PC-9 (cell line): Measurements from ENCODE around the gene MBP. TPM values are rescaled to one million over a fixed set of nuclear protein-coding genes. Genes with fewer than 3 reads are reported as not detected.
A peak's percentile ranks its signal among the peaks of the same experiment; 100 is the strongest.

ENCODE experiments used
- BruUV-seq: library from RNA; stranded (reverse); fragments of 400-500 nt; replicated peaks from 2 replicates; lab custom pipeline; 2021; lab: Mats Ljungman, UMichigan
- CTCF ChIA-PET: fragments of 300-600 bp; sonication (Branson Sonifier 250); formaldehyde crosslinking; loops from one replicate; lab custom pipeline; 2022; ENCODE audit warnings: antibody characterized with exemption; lab: Charles Lee
- POLR2A ChIA-PET: fragments of 300-600 bp; sonication (Branson Sonifier 250); formaldehyde crosslinking; loops from one replicate; lab custom pipeline; 2022; ENCODE audit warnings: antibody characterized with exemption; ENCODE audit not compliant: unreplicated experiment; lab: Charles Lee
- DNase-seq, 2 experiments: peaks; one replicate each; pipeline versions ENCODE4 v3.0.0 to v3.0.0-alpha.2; 2015 to 2022; ENCODE audit warnings: mixed read lengths in 1 of 2
- H2AFZ ChIP-seq: fragments of 200-600 bp; sonication (generic); 2 replicates; pipeline ENCODE4 v1.8.1; 2017; ENCODE audit warnings: antibody characterized with exemption
- H3F3A ChIP-seq: fragments of 200-600 bp; sonication (generic); 2 replicates; pipeline ENCODE4 v1.8.1; 2017; ENCODE audit warnings: antibody characterized with exemption, mild to moderate bottlenecking, low read depth; ENCODE audit not compliant: insufficient read depth
- H3K27ac ChIP-seq: fragments of 200-600 bp; sonication (generic); 2 replicates; pipeline ENCODE4 v1.6.1; 2016; ENCODE audit warnings: mixed run types
- H3K27me3 ChIP-seq: fragments of 200-600 bp; sonication (generic); 2 replicates; pipeline ENCODE4 v1.6.1; 2016; ENCODE audit warnings: low read depth, mixed run types; ENCODE audit not compliant: insufficient read depth
- H3K36me3 ChIP-seq: fragments of 200-600 bp; sonication (generic); 2 replicates; pipeline ENCODE4 v1.6.1; 2016; ENCODE audit warnings: low read depth, mixed run types
- H3K4me1 ChIP-seq: fragments of 200-600 bp; sonication (generic); replicated peaks from 2 replicates; pipeline ENCODE4 v1.6.1; 2016; ENCODE audit warnings: mixed run types; ENCODE audit not compliant: insufficient read depth
- H3K4me2 ChIP-seq: fragments of 200-600 bp; sonication (generic); 2 replicates; pipeline ENCODE4 v1.6.1; 2017; ENCODE audit warnings: mixed run types
- H3K4me3 ChIP-seq: fragments of 200-600 bp; sonication (generic); 2 replicates; pipeline ENCODE4 v1.6.1; 2016; ENCODE audit warnings: mixed run types
- H3K79me2 ChIP-seq: fragments of 200-600 bp; sonication (generic); 2 replicates; pipeline ENCODE4 v1.6.1; 2017; ENCODE audit warnings: low read depth, mixed run types
- H3K9me2 ChIP-seq: fragments of 200-600 bp; sonication (generic); 2 replicates; pipeline ENCODE4 v1.8.1; 2017; ENCODE audit warnings: mild to moderate bottlenecking; ENCODE audit not compliant: insufficient read depth
- H3K9me3 ChIP-seq: fragments of 200-600 bp; sonication (generic); 2 replicates; pipeline ENCODE4 v1.8.1; 2016; ENCODE audit warnings: low read depth; ENCODE audit not compliant: insufficient read depth
- H4K20me1 ChIP-seq: fragments of 200-600 bp; sonication (generic); 2 replicates; pipeline ENCODE4 v1.8.1; 2017; ENCODE audit not compliant: insufficient read depth
- CTCF ChIP-seq: fragments of 200-600 bp; sonication (generic); conservative IDR thresholded peaks from 2 replicates; pipeline ENCODE4 v1.6.1; 2017; ENCODE audit warnings: mixed run types, antibody characterized with exemption, mild to moderate bottlenecking, moderate library complexity
- EZH2 ChIP-seq: fragments of 200-600 bp; sonication (generic); IDR thresholded peaks from 2 replicates; pipeline ENCODE4 v1.8.0; 2017; ENCODE audit warnings: antibody characterized with exemption, low read depth
- intact Hi-C: fragments of 100-400 bp; cut with micrococcal nuclease; formaldehyde crosslinking; loops from one replicate; pipeline ENCODE4 v1.10.0; 2022; ENCODE audit not compliant: unreplicated experiment
- total RNA-seq: library from RNA; stranded (reverse); gene quantifications from 2 replicates; pipeline ENCODE4 v1.2.3, GENCODE V29; 2021

MBP gene
- total RNA-seq, 1 experiment from 2014 or later, result 37.9 TPM

DNA sequence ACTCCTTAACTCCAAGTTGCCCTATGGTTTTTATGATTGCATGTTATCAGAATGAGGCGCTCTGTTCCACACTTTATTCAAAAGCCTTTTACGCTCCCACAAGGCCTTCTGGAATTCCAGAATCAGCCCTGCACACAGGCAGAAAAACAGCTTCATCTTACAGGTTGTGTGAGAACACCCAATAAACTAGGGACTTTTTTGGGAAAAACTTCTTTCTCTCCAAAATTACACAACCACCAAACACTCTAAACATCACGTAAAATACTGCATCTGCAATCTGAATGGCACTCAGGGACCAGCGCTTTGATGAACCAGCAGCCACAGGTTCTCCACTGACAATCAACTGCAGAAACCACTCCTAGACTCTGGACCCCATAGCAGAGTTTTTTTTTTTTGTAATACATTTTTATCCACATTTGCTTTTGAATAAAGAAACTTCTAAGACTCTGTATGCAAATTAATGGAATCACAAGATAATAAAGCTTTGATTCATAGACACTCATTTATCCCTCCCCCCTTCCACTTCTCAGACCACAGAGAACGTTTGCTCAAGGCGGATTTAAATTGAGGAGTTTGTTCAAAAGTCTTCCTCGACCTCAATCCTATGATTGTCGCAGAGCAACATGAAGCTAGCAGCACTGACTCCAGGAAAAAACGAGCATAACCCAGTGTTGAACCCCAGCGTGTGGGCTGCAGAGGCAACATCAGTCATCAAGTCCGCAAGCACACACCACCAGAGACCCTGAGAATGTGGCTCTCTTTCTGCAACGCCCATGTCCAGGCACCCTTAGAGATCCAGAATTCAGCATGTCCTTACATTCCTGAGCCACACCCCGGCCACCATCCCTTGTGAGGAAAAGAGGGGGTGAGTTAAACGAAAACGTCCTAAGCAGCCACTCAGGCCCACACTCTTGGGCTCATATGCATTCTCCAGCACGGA lies 116.5 kb downstream of the MBP start:
- no TSS peak for BruUV-seq
- Histone ChIP-seq H2AFZ (no peak overlapping the region), H3K9me2 (no peaks in the 10 kb centered on the region), H3K4me3 (no peak overlapping the region), H3K27me3 (no peaks in the 10 kb centered on the region), H4K20me1 (peaks cover 16% of the 10 kb centered on the region), H3K79me2 (peaks cover 8% of the 10 kb centered on the region; the same call in 1 of the 2 replicates), H3K4me2 (no peak overlapping the region), H3K27ac (no peak overlapping the region), H3K36me3 (peaks cover 8% of the 10 kb centered on the region; the same call in 1 of the 2 replicates), H3K9me3 (no peaks in the 10 kb centered on the region), H3F3A (no peaks in the 10 kb centered on the region), H3K4me1 (no peaks in the 10 kb centered on the region)
- intact Hi-C loops, result no loop called here
- DNase-seq, result no peak
- ChIA-PET CTCF (no interaction called here), POLR2A (interaction anchor here (0.7 kb wide), 1 partner anchor 39 kb away, joined by 7 read pairs; no protein-coding TSS in a partner anchor)
- TF ChIP-seq CTCF, result no peak
- TF ChIP-seq EZH2, result no peak

DNA sequence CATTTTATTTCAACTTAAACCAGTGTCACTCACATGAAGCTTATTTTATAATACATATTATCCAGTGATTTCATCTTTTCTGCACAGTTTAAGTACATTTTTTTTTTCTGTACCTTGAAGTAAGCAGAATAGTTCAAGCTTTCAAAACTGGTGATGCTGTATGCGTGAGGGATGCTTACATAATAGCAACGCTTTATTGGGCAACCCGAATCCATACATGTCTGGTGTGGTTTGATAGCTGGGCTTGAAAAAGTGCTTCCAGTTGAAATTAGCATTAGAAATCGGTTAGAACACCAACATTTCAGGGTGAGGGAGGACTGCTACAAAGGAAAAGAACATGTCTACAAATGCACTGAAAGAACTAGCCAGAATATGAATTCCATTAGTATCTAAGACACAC lies 117.4 kb downstream of the MBP start:
- Histone ChIP-seq H3K9me3 (no peaks in the 10 kb centered on the region), H3K9me2 (no peaks in the 10 kb centered on the region), H3K4me1 (no peaks in the 10 kb centered on the region), H3K36me3 (peaks cover 8% of the 10 kb centered on the region; the same call in 1 of the 2 replicates), H3F3A (no peaks in the 10 kb centered on the region), H3K4me2 (no peak overlapping the region), H2AFZ (no peak overlapping the region), H4K20me1 (peaks cover 16% of the 10 kb centered on the region), H3K27ac (no peak overlapping the region), H3K27me3 (no peaks in the 10 kb centered on the region), H3K4me3 (no peak overlapping the region), H3K79me2 (peaks cover 8% of the 10 kb centered on the region; the same call in 1 of the 2 replicates)
- intact Hi-C loops, result no loop called here
- no peak for DNase-seq
- POLR2A ChIA-PET, result no interaction called here
- TF ChIP-seq CTCF, result no peak
- TF ChIP-seq EZH2, result no peak
- BruUV-seq, result TSS peak; percentile 10
- CTCF ChIA-PET, result no interaction called here

DNA sequence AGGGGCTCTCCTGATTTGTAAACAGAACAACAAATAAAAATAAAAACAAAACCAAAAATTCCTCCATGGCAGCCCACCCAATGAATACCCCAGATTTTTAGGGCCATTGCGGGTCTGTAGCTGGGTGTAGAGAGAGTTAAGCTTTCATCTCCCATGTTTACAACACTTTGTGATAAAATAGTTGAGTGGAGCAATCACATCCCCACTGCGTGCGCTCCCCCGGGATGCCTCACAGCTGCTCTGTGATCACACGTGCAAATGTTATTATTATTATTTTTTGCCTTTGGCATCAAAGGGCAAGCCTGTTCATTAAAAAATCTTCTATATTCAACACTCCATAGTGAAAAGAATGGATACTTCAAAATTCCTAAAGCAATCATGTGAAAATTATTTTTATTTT lies 118.0 kb downstream of the MBP start:
- Histone ChIP-seq H3K36me3 (peaks cover 8% of the 10 kb centered on the region; the same call in 1 of the 2 replicates), H3K4me3 (no peak overlapping the region), H3K9me2 (no peaks in the 10 kb centered on the region), H2AFZ (no peak overlapping the region), H3K4me2 (no peak overlapping the region), H3K9me3 (no peaks in the 10 kb centered on the region), H3K27ac (no peak overlapping the region), H3K4me1 (no peaks in the 10 kb centered on the region), H3F3A (no peaks in the 10 kb centered on the region), H3K79me2 (peaks cover 8% of the 10 kb centered on the region; the same call in 1 of the 2 replicates), H4K20me1 (peaks cover 16% of the 10 kb centered on the region), H3K27me3 (no peaks in the 10 kb centered on the region)
- ChIA-PET CTCF (no interaction called here), POLR2A (no interaction called here)
- no TSS peak for BruUV-seq
- TF ChIP-seq CTCF (no peak), EZH2 (no peak)
- DNase-seq, result no peak
- intact Hi-C loops, result no loop called here
